CD4-positive, alpha-beta T cell (primary cell): Measurements from ENCODE around the gene ERC2. TPM values are rescaled to one million over a fixed set of nuclear protein-coding genes. Genes with fewer than 3 reads are reported as not detected.

ENCODE experiments used
- ATAC-seq: fragments of 200-7000 bp; cut with Tn5 transposase; one replicate; pipeline ENCODE4 v1.10.0; 2022; ENCODE audit warnings: mild to moderate bottlenecking; ENCODE audit not compliant: poor library complexity
- CTCF ChIA-PET: fragments of 350-600 bp; sonication (Branson Sonifier 250); formaldehyde crosslinking; loops from one replicate; lab custom pipeline; 2021; ENCODE audit warnings: antibody characterized with exemption, inconsistent platforms; lab: Charles Lee
- POLR2A ChIA-PET: fragments of 350-600 bp; sonication (Branson Sonifier 250); formaldehyde crosslinking; loops from one replicate; lab custom pipeline; 2021; ENCODE audit warnings: antibody characterized with exemption, inconsistent platforms; lab: Charles Lee
- DNase-seq, 14 experiments: peaks; one replicate each; pipeline ENCODE4 v3.0.0-alpha.2; 2013 to 2020; ENCODE audit warnings: mixed read lengths in 2 of 14
- H3K27ac ChIP-seq, 2 donors: one replicate each; pipeline versions ENCODE4 v1.5.1 to v1.7.0; 2013; ENCODE audit warnings: low read length in 2 of 2, low read depth in 1 of 2, mild to moderate bottlenecking in 1 of 2
- H3K27me3 ChIP-seq, 2 experiments: 1 replicate in 1 of 2; 2 replicates in 1 of 2; pipeline versions ENCODE4 v1.6.1 to v1.7.0; 2013; ENCODE audit warnings: low read length in 2 of 2, control low read depth in 1 of 2, mild to moderate bottlenecking in 1 of 2, moderate library complexity in 1 of 2; ENCODE audit not compliant: insufficient read depth in 2 of 2, control insufficient read depth in 1 of 2
- H3K36me3 ChIP-seq: one replicate; pipeline ENCODE4 v1.6.1; 2013; ENCODE audit warnings: low read length, control low read depth; ENCODE audit not compliant: insufficient read depth
- H3K4me1 ChIP-seq: one replicate; pipeline ENCODE4 v1.6.1; 2013; ENCODE audit warnings: low read length, control low read depth; ENCODE audit not compliant: insufficient read depth
- H3K4me3 ChIP-seq: one replicate; pipeline ENCODE4 v1.5.1; 2013; ENCODE audit warnings: mild to moderate bottlenecking, low read length, moderate library complexity
- H3K9me3 ChIP-seq, 2 experiments: 1 replicate in 1 of 2; 2 replicates in 1 of 2; pipeline versions ENCODE4 v1.6.1 to v1.7.0; 2013; ENCODE audit warnings: low read length in 2 of 2, mild to moderate bottlenecking in 2 of 2, control low read depth in 1 of 2, moderate library complexity in 1 of 2; ENCODE audit not compliant: control insufficient read depth in 1 of 2, insufficient read depth in 1 of 2
- H3K27ac Mint-ChIP-seq: one replicate; pipeline ENCODE4 v1.8.0; 2020; ENCODE audit warnings: mixed read lengths
- H3K27me3 Mint-ChIP-seq: one replicate; pipeline ENCODE4 v1.8.0; 2021; ENCODE audit warnings: mixed read lengths
- H3K36me3 Mint-ChIP-seq: one replicate; pipeline ENCODE4 v1.8.0; 2021; ENCODE audit warnings: low read depth, mixed read lengths
- H3K4me1 Mint-ChIP-seq: one replicate; pipeline ENCODE4 v1.8.0; 2021; ENCODE audit warnings: low read depth, mixed read lengths
- H3K4me3 Mint-ChIP-seq: one replicate; pipeline ENCODE4 v1.8.0; 2020; ENCODE audit warnings: mild to moderate bottlenecking, mixed read lengths
- H3K9me3 Mint-ChIP-seq: one replicate; pipeline ENCODE4 v1.8.0; 2020; ENCODE audit warnings: mixed read lengths
- intact Hi-C, 2 experiments: fragments of 100-400 bp; cut with DNase I in 1 of 2; cut with micrococcal nuclease in 1 of 2; formaldehyde crosslinking; loops; one replicate each; pipeline versions ENCODE4 v1.15.1 to v1.9.0; 2023 to 2025; cut with DNase I, micrococcal nuclease
- total RNA-seq, 174 experiments: library from RNA in 2 of 174; stranded (reverse) in 2 of 174; gene quantifications; one replicate each; pipeline ENCODE4 v1.2.3 and lab custom pipeline; 2021 to 2026
- TF ChIP-seq, protein P1 (sequence below): fragments of 200-600 bp; IDR thresholded peaks from one replicate; pipeline ENCODE4 v1.8.0; 2022; ENCODE audit warnings: antibody characterized with exemption, mild to moderate bottlenecking

The ERC2 gene
- total RNA-seq, 2 experiments from 2014 or later, result not detected

DNA sequence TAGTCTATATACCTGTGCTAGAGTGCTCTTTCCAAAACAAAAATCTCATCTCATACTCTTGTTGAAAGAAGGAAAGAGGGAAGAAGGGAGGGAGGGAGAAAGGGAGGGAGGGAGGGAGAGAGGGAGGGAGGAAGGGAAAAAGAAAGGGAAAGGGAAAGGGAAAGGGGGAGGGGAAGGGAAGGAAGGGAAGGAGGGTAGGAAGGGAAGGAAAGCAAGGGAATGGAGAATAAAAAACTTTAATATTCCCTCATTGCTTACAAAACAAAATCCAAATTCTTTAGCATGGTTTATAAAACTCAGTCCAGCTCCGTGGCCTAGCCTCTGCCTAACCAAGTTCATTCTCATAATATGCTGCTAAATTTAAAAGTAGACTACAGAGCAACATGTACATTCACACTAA, 104.5 kb downstream of the ERC2 start:
- no peak for ATAC-seq
- H3K4me3 Mint-ChIP-seq, result no peak overlapping the region
- no peaks in the 10 kb centered on the region for H3K9me3 ChIP-seq
- H3K36me3 ChIP-seq, result no peaks in the 10 kb centered on the region
- ChIA-PET CTCF (no interaction called here), POLR2A (no interaction called here)
- H3K27ac ChIP-seq, result no peak overlapping the region
- H3K36me3 Mint-ChIP-seq, result no peaks in the 10 kb centered on the region
- H3K4me1 ChIP-seq, result no peaks in the 10 kb centered on the region
- no peaks in the 10 kb centered on the region for H3K27me3 ChIP-seq
- intact Hi-C loops, result no loop called here
- DNase-seq, result no peak
- TF ChIP-seq, protein P1, sequence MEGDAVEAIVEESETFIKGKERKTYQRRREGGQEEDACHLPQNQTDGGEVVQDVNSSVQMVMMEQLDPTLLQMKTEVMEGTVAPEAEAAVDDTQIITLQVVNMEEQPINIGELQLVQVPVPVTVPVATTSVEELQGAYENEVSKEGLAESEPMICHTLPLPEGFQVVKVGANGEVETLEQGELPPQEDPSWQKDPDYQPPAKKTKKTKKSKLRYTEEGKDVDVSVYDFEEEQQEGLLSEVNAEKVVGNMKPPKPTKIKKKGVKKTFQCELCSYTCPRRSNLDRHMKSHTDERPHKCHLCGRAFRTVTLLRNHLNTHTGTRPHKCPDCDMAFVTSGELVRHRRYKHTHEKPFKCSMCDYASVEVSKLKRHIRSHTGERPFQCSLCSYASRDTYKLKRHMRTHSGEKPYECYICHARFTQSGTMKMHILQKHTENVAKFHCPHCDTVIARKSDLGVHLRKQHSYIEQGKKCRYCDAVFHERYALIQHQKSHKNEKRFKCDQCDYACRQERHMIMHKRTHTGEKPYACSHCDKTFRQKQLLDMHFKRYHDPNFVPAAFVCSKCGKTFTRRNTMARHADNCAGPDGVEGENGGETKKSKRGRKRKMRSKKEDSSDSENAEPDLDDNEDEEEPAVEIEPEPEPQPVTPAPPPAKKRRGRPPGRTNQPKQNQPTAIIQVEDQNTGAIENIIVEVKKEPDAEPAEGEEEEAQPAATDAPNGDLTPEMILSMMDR, result no peak
- H3K27me3 Mint-ChIP-seq, result peaks cover 13% of the 10 kb centered on the region
- no peak overlapping the region for H3K4me3 ChIP-seq
- no peaks in the 10 kb centered on the region for H3K9me3 Mint-ChIP-seq
- no peaks in the 10 kb centered on the region for H3K4me1 Mint-ChIP-seq
- H3K27ac Mint-ChIP-seq, result no peak overlapping the region

DNA sequence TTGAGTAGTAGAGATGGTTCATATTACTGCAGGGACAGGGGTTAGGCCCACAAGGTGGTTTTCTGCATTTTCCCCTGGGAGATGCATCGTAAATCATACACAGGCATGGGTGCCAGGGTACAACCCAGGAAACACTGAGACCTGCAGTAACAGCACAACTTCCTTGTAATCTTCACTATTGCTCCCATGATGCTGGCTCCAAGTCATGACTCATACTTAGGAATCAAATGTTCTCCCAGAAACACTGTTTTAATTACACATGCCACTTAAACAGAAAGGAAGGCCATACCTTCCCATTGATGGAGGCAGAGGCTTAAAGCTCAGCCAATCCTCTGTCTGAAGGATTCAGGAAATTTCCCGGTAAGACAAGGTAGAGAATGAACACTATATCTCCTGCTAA, 106.5 kb downstream of the ERC2 start:
- no peaks in the 10 kb centered on the region for H3K36me3 Mint-ChIP-seq
- H3K27me3 Mint-ChIP-seq, result peaks cover 8% of the 10 kb centered on the region
- CTCF ChIA-PET, result no interaction called here
- H3K9me3 ChIP-seq, result no peaks in the 10 kb centered on the region
- DNase-seq, result no peak
- POLR2A ChIA-PET, result no interaction called here
- H3K27ac ChIP-seq, result no peak overlapping the region
- no peaks in the 10 kb centered on the region for H3K36me3 ChIP-seq
- TF ChIP-seq, protein P1, result no peak
- ATAC-seq, result no peak
- no peak overlapping the region for H3K4me3 ChIP-seq
- intact Hi-C loops, result no loop called here
- no peaks in the 10 kb centered on the region for H3K9me3 Mint-ChIP-seq
- no peaks in the 10 kb centered on the region for H3K27me3 ChIP-seq
- no peak overlapping the region for H3K4me3 Mint-ChIP-seq
- no peaks in the 10 kb centered on the region for H3K4me1 ChIP-seq
- H3K27ac Mint-ChIP-seq, result no peak overlapping the region
- H3K4me1 Mint-ChIP-seq, result no peaks in the 10 kb centered on the region

DNA sequence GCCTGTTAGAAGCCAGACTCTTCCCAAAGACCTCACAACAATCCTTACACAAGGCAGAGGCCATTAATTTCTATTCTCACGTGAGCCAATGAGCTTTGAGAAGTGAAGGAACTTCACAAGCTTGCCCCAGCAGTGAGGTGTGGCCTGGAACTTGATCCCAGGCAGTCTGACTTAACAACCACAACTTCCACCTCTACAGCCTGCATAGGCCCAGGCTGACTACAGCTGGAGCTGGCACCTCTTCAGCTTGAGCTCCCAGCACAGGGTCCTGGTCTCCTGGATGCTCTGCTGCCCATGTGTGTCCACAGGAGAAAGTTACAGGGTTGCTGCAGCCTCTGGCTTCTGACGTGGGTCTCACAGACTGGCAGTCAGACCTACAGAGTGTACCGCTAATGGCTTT, 111.0 kb downstream of the ERC2 start:
- H3K27ac Mint-ChIP-seq, result no peak overlapping the region
- intact Hi-C loops, result no loop called here
- no peak overlapping the region for H3K4me3 Mint-ChIP-seq
- H3K27me3 Mint-ChIP-seq, result no peaks in the 10 kb centered on the region
- no peaks in the 10 kb centered on the region for H3K36me3 Mint-ChIP-seq
- Histone ChIP-seq H3K4me1 (no peaks in the 10 kb centered on the region), H3K36me3 (no peaks in the 10 kb centered on the region), H3K9me3 (no peaks in the 10 kb centered on the region), H3K27me3 (no peaks in the 10 kb centered on the region), H3K27ac (no peak overlapping the region), H3K4me3 (no peak overlapping the region)
- no peaks in the 10 kb centered on the region for H3K4me1 Mint-ChIP-seq
- DNase-seq (no peak), ATAC-seq (no peak)
- TF ChIP-seq, protein P1, result no peak
- CTCF ChIA-PET, result no interaction called here
- H3K9me3 Mint-ChIP-seq, result no peaks in the 10 kb centered on the region
- POLR2A ChIA-PET, result no interaction called here
